ENCODE measurements around the gene RGCC.

RGCC gene

DNA sequence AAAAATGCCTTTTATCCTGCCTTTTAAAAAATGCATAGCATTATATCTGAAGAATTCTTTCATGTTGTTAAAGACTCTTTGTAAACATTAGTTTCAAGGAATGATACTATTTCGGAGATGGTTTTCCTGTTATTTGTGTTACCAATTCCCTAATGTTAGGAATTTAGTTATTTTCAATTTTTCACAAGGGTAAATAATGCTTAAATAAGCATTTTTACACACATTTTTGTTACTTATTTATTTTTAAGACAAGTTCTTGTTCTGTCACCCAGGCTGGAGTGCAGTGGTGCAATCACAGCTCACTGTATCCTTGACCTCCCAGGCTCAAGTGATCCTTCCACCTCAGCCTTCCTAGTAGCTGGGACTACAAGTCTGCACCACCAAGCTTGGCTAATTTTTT is 49.0 kb downstream of the RGCC start:
- no peak overlapping the region for H3K27ac ChIP-seq (ENCODE audit: insufficient read depth, low read length, poor library complexity, severe bottlenecking)
- peaks cover 10% of the 10 kb centered on the region for H3K4me1 ChIP-seq (ENCODE audit: control insufficient read depth, insufficient read depth, low read length, poor library complexity, severe bottlenecking)
- no peaks in the 10 kb centered on the region for H3K9me3 ChIP-seq (ENCODE audit: control insufficient read depth, low read length)
- DNase-seq: no peak
- no peaks in the 10 kb centered on the region for H3K36me3 ChIP-seq (ENCODE audit: control insufficient read depth, insufficient read depth, low read length)
- H3K4me3 ChIP-seq (ENCODE audit: insufficient read depth, low read depth, low read length, poor library complexity, severe bottlenecking): no peak overlapping the region
- H3K27me3 ChIP-seq (replicated peaks; ENCODE audit: control insufficient read depth, insufficient read depth, low read length, poor library complexity, severe bottlenecking): no peaks in the 10 kb centered on the region

DNA sequence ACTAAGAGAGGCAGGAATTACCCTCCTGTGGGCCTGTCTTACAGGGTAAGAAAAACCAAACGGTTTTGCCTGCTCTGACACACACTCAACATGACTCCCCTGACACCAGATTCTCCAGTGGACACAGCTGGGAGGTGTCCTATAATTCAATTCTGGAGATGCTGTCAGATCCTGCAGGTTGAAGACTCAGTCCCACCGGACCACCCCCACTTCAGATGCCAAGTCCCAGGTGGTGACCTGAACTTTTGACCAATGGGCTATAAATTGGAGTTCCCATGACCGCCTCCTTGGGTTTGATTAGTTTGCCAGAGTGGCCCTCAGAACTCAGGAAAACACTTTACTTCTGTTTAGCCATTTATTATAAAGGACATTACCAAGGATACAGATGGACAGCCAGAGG is 52.6 kb downstream of the RGCC start:
- H3K27me3 ChIP-seq (replicated peaks; ENCODE audit: control insufficient read depth, insufficient read depth, low read length, poor library complexity, severe bottlenecking): no peaks in the 10 kb centered on the region
- H3K4me3 ChIP-seq (ENCODE audit: insufficient read depth, low read depth, low read length, poor library complexity, severe bottlenecking): no peak overlapping the region
- DNase-seq: no peak
- H3K27ac ChIP-seq (ENCODE audit: insufficient read depth, low read length, poor library complexity, severe bottlenecking): no peak overlapping the region
- no peaks in the 10 kb centered on the region for H3K9me3 ChIP-seq (ENCODE audit: control insufficient read depth, low read length)
- no peaks in the 10 kb centered on the region for H3K4me1 ChIP-seq (ENCODE audit: control insufficient read depth, insufficient read depth, low read length, poor library complexity, severe bottlenecking)
- H3K36me3 ChIP-seq (ENCODE audit: control insufficient read depth, insufficient read depth, low read length): no peaks in the 10 kb centered on the region

DNA sequence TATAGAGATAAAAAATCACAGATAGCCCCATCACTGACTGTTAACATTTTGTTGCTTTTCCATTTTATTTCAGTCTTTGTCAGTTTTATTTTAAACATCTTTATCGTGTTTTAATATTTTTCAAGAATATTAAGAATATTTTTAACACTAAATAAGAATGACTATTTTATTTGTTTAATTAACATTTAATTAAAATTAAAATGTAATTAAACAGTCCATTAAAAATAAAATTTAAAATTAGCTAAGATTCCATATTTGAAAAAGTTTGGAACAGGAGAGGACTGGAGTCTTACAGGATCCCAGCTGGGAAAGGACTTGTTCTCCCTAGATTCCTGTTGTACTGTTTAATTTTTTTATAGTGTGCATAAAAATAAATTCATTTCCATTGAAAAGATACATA is 54.5 kb downstream of the RGCC start:
- H3K4me1 ChIP-seq (ENCODE audit: control insufficient read depth, insufficient read depth, low read length, poor library complexity, severe bottlenecking): no peaks in the 10 kb centered on the region
- H3K4me3 ChIP-seq (ENCODE audit: insufficient read depth, low read depth, low read length, poor library complexity, severe bottlenecking): no peak overlapping the region
- H3K27ac ChIP-seq (ENCODE audit: insufficient read depth, low read length, poor library complexity, severe bottlenecking): no peak overlapping the region
- no peak for DNase-seq
- no peaks in the 10 kb centered on the region for H3K36me3 ChIP-seq (ENCODE audit: control insufficient read depth, insufficient read depth, low read length)
- H3K27me3 ChIP-seq (replicated peaks; ENCODE audit: control insufficient read depth, insufficient read depth, low read length, poor library complexity, severe bottlenecking): no peaks in the 10 kb centered on the region
- no peaks in the 10 kb centered on the region for H3K9me3 ChIP-seq (ENCODE audit: control insufficient read depth, low read length)

DNA sequence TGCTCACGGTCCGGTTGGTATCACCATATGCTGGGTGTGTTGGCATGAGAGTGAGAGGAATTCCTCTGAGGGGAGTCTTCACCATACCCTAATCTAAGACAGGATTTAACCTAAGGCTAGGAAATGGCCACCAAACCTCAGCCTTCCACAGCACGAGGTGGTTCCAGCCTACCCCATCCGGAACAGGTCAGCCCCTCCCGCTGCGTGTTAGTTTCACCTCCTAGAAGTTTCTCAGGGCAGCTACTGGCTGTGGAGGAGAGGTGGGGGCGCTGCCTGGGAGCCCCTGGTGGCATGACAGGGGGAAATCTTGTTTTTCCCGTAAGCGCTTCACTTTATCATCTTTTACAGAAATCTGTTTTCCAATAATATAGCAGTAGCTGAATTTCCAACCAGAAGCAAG is 55.1 kb downstream of the RGCC start:
- H3K9me3 ChIP-seq (ENCODE audit: control insufficient read depth, low read length): no peaks in the 10 kb centered on the region
- DNase-seq: no peak
- no peak overlapping the region for H3K27ac ChIP-seq (ENCODE audit: insufficient read depth, low read length, poor library complexity, severe bottlenecking)
- no peaks in the 10 kb centered on the region for H3K27me3 ChIP-seq (replicated peaks; ENCODE audit: control insufficient read depth, insufficient read depth, low read length, poor library complexity, severe bottlenecking)
- no peak overlapping the region for H3K4me3 ChIP-seq (ENCODE audit: insufficient read depth, low read depth, low read length, poor library complexity, severe bottlenecking)
- H3K4me1 ChIP-seq (ENCODE audit: control insufficient read depth, insufficient read depth, low read length, poor library complexity, severe bottlenecking): no peaks in the 10 kb centered on the region
- H3K36me3 ChIP-seq (ENCODE audit: control insufficient read depth, insufficient read depth, low read length): no peaks in the 10 kb centered on the region

DNA sequence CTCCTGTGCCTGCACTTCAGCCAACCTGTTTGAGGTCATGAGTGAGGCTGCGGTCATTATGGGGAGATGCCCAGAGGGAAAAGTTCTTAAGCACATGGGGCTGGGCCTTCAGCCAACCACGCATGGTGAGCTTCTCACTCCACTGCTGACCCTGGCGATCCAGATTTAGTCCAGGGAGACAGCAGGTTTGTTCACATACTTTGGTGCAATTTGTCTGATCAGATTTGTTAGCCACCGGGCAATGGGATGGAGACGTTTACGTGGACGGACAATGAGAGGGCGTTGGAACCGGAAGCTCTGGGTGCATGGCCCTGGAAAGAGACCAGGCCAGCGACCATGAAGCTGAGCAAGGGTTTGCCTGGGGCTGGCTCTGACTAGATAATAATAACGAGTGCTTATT is 56.2 kb downstream of the RGCC start:
- Histone ChIP-seq H3K4me1 (ENCODE audit: control insufficient read depth, insufficient read depth, low read length, poor library complexity, severe bottlenecking) (no peaks in the 10 kb centered on the region), H3K9me3 (ENCODE audit: control insufficient read depth, low read length) (no peaks in the 10 kb centered on the region), H3K27ac (ENCODE audit: insufficient read depth, low read length, poor library complexity, severe bottlenecking) (no peak overlapping the region), H3K27me3 (replicated peaks; ENCODE audit: control insufficient read depth, insufficient read depth, low read length, poor library complexity, severe bottlenecking) (no peaks in the 10 kb centered on the region), H3K4me3 (ENCODE audit: insufficient read depth, low read depth, low read length, poor library complexity, severe bottlenecking) (no peak overlapping the region), H3K36me3 (ENCODE audit: control insufficient read depth, insufficient read depth, low read length) (no peaks in the 10 kb centered on the region)
- no peak for DNase-seq

DNA sequence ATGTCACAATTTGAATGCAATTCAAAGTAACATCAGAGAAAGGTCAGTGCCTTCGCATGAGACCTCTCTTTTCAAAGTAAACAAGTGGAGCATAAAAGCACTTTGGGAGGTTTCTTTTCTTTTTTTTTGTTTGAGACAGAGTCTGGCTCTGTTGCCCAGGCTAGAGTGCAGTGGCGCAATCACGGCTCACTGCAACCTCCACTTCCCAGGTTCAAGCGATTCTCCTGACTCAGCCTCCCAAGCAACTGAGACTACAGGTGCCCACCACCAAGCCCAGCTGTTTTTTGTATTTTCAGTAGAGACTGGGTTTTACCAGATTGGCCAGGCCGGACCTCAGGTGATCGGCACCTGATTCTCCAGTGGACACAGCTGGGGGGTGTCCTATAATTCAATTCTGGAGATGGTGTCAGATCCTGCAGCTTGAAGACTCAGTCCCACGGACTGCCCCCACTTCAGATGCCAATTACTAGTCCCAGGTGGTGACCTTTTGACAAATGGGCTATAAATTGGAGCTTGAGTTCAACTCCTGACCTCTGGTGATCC is 57.6 kb downstream of the RGCC start:
- no peaks in the 10 kb centered on the region for H3K9me3 ChIP-seq (ENCODE audit: control insufficient read depth, low read length)
- no peaks in the 10 kb centered on the region for H3K27me3 ChIP-seq (replicated peaks; ENCODE audit: control insufficient read depth, insufficient read depth, low read length, poor library complexity, severe bottlenecking)
- H3K4me1 ChIP-seq (ENCODE audit: control insufficient read depth, insufficient read depth, low read length, poor library complexity, severe bottlenecking): no peaks in the 10 kb centered on the region
- H3K27ac ChIP-seq (ENCODE audit: insufficient read depth, low read length, poor library complexity, severe bottlenecking): no peak overlapping the region
- no peak overlapping the region for H3K4me3 ChIP-seq (ENCODE audit: insufficient read depth, low read depth, low read length, poor library complexity, severe bottlenecking)
- no peaks in the 10 kb centered on the region for H3K36me3 ChIP-seq (ENCODE audit: control insufficient read depth, insufficient read depth, low read length)
- DNase-seq: no peak

DNA sequence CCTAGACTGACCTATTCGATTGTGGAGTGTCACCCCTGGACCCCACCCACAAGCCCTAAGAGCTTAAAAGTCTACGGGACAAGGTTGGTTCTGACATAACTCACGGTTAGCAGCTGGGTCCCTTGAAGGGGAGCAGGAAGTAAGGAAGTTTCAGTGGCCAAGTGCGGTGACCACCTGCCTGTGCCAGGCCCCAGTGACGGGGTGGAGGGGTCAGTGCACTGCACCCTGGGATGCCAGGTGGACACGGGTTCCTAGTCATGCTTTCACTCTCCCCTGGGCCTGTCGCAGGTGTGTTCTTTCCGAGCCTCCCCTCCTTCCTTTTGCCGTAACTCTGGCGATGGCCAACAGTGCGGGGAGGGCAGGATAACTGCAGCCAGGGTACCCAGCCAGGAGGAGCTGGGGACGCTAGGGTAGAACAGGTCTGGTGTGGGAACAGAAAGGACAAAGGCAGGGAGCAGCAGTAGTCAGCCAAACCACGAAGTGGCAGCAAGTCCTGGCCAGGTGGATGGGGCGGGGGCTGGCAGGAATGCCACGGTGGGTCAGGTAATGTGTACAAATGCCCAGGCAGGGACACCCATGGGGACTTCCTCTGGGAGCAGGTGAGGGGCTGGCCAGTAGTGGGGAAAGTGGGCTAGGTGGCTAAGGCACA is 58.3 kb downstream of the RGCC start:
- Histone ChIP-seq H3K27ac (ENCODE audit: insufficient read depth, low read length, poor library complexity, severe bottlenecking) (no peak overlapping the region), H3K27me3 (replicated peaks; ENCODE audit: control insufficient read depth, insufficient read depth, low read length, poor library complexity, severe bottlenecking) (no peaks in the 10 kb centered on the region), H3K36me3 (ENCODE audit: control insufficient read depth, insufficient read depth, low read length) (no peaks in the 10 kb centered on the region), H3K9me3 (ENCODE audit: control insufficient read depth, low read length) (no peaks in the 10 kb centered on the region), H3K4me1 (ENCODE audit: control insufficient read depth, insufficient read depth, low read length, poor library complexity, severe bottlenecking) (no peaks in the 10 kb centered on the region), H3K4me3 (ENCODE audit: insufficient read depth, low read depth, low read length, poor library complexity, severe bottlenecking) (no peak overlapping the region)
- no peak for DNase-seq

DNA sequence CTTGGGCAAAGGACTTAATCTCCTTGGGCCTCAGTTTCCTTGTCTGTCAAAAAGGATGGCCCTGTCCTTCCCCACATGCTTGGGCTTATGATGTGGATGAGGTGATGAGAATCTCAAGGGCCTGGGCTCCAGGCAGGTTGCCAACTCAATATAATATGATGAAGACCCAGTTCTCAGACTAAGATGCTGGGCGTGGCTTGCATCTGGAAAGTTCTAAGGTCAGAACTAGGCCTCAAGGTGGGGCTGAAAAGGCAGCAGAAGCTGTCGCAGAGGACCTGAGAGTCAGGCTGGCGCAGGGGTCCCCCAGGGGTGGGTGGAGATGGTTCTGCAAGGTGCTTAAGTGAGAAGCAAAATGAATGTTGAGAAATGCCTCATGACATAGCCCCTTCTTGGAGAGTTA is 58.8 kb downstream of the RGCC start:
- H3K36me3 ChIP-seq (ENCODE audit: control insufficient read depth, insufficient read depth, low read length): no peaks in the 10 kb centered on the region
- no peaks in the 10 kb centered on the region for H3K9me3 ChIP-seq (ENCODE audit: control insufficient read depth, low read length)
- DNase-seq: no peak
- H3K27me3 ChIP-seq (replicated peaks; ENCODE audit: control insufficient read depth, insufficient read depth, low read length, poor library complexity, severe bottlenecking): no peaks in the 10 kb centered on the region
- no peaks in the 10 kb centered on the region for H3K4me1 ChIP-seq (ENCODE audit: control insufficient read depth, insufficient read depth, low read length, poor library complexity, severe bottlenecking)
- H3K27ac ChIP-seq (ENCODE audit: insufficient read depth, low read length, poor library complexity, severe bottlenecking): no peak overlapping the region
- no peak overlapping the region for H3K4me3 ChIP-seq (ENCODE audit: insufficient read depth, low read depth, low read length, poor library complexity, severe bottlenecking)

DNA sequence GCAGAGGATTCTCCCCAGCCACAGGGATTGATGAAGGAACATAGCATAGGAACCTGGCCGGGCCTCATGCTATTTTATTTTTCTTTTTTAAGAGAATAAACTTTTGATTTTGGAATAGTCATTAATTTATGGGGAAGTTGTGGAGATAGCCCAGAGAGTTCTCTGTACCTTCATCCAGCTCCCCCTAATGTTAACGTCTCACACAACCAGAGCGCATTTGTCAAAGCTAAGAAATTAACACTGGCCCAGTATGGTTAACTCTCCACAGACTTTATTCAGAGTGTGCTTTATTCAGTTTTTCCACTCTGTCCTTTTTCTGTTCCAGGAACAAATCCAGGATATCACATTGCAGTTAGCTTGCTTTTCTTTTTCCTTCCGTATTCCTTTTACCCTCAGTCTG is 59.4 kb downstream of the RGCC start:
- H3K27me3 ChIP-seq (replicated peaks; ENCODE audit: control insufficient read depth, insufficient read depth, low read length, poor library complexity, severe bottlenecking): no peaks in the 10 kb centered on the region

DNA sequence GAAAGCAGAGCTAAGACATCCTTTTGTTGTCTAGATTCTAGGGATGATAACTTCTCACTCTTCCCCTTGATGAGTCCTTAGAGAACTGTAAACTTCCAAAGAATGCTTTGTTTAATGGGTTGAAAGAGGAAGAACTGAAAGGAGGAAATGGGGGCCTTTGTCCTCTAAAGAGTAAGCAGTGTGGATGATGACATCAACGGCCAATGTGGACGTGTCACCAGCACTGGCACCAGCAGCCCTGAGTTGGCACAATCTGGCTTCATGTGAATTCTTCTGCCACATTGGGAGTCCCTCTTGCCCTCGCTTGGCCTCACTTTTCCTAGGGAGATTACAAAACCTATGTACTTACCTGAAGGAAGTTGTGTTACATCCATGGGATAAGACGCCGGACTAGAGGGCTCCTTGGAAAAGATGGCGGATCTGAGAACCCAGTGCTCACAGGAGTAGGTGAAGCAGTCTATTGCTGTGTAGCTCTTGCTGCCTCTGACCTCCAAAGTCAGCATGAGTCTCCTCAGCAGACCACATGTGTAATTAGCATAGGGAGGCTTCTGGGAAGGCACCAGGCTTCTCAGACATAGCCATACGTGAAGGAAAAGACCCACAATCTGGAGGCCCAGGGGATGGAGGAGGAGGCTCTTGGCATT is 62.8 kb downstream of the RGCC start:
- H3K27ac ChIP-seq (ENCODE audit: insufficient read depth, low read length, poor library complexity, severe bottlenecking): no peak overlapping the region
- DNase-seq: no peak
- no peaks in the 10 kb centered on the region for H3K36me3 ChIP-seq (ENCODE audit: control insufficient read depth, insufficient read depth, low read length)
- no peak overlapping the region for H3K4me3 ChIP-seq (ENCODE audit: insufficient read depth, low read depth, low read length, poor library complexity, severe bottlenecking)
- H3K27me3 ChIP-seq (replicated peaks; ENCODE audit: control insufficient read depth, insufficient read depth, low read length, poor library complexity, severe bottlenecking): no peaks in the 10 kb centered on the region
- no peaks in the 10 kb centered on the region for H3K9me3 ChIP-seq (ENCODE audit: control insufficient read depth, low read length)
- H3K4me1 ChIP-seq (ENCODE audit: control insufficient read depth, insufficient read depth, low read length, poor library complexity, severe bottlenecking): no peaks in the 10 kb centered on the region

More for the DNA sequence above, 59.4 kb downstream of the RGCC start:
- Histone ChIP-seq H3K9me3 (ENCODE audit: control insufficient read depth, low read length) (no peaks in the 10 kb centered on the region), H3K36me3 (ENCODE audit: control insufficient read depth, insufficient read depth, low read length) (no peaks in the 10 kb centered on the region), H3K4me3 (ENCODE audit: insufficient read depth, low read depth, low read length, poor library complexity, severe bottlenecking) (no peak overlapping the region), H3K4me1 (ENCODE audit: control insufficient read depth, insufficient read depth, low read length, poor library complexity, severe bottlenecking) (no peaks in the 10 kb centered on the region), H3K27ac (ENCODE audit: insufficient read depth, low read length, poor library complexity, severe bottlenecking) (no peak overlapping the region)
- no peak for DNase-seq

Measured in effector memory CD4-positive, alpha-beta T cell (primary cell).